Measurements from ENCODE around the gene FLAD1. TPM values are rescaled to one million over a fixed set of nuclear protein-coding genes. Genes with fewer than 3 reads are reported as not detected.

The FLAD1 gene
- total RNA-seq, 1 donor from 2014 or later, result 20.6 TPM

DNA sequence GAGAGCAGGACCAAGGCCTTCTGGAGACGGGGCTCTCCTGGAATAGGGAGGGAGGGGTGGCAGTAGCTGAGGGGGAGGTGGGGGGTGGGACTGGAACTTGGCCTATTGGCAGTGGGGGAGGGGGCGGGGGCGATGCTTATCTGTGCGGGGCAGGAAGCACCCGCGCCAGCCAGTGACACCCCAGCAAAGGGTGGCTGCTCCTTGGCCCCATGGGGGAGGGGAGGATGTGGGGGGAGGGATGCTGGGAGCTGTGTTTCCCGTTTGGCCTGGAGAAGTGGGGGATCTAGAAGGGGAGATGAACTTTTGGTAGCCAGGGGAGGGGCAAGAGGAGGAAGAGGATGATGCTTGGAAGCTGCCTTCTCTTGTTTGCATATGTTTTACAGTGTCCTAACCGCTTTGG, 30.5 kb downstream of the FLAD1 start:
- intact Hi-C loops (cut with DNase I), result no loop called here
- Histone ChIP-seq H3K36me3 (peaks cover 0 to 12% of the 10 kb centered on the region in 2 donors), H3K27me3 (no peaks in the 10 kb centered on the region), H3K4me1 (peaks cover 88% of the 10 kb centered on the region), H3K4me3 (no peak overlapping the region), H3K27ac (peak overlapping the region; percentile 99), H3K9me3 (no peaks in the 10 kb centered on the region)
- DNase-seq (ENCODE audit: extremely low spot score in 2 of 2), result no peak
- no peak for TF ChIP-seq POLR2AphosphoS5 (IDR thresholded peaks at IDR 0.05; ENCODE audit: insufficient read depth in 1 of 2, low read depth in 1 of 2)
- TF ChIP-seq, protein P1, sequence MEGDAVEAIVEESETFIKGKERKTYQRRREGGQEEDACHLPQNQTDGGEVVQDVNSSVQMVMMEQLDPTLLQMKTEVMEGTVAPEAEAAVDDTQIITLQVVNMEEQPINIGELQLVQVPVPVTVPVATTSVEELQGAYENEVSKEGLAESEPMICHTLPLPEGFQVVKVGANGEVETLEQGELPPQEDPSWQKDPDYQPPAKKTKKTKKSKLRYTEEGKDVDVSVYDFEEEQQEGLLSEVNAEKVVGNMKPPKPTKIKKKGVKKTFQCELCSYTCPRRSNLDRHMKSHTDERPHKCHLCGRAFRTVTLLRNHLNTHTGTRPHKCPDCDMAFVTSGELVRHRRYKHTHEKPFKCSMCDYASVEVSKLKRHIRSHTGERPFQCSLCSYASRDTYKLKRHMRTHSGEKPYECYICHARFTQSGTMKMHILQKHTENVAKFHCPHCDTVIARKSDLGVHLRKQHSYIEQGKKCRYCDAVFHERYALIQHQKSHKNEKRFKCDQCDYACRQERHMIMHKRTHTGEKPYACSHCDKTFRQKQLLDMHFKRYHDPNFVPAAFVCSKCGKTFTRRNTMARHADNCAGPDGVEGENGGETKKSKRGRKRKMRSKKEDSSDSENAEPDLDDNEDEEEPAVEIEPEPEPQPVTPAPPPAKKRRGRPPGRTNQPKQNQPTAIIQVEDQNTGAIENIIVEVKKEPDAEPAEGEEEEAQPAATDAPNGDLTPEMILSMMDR (IDR thresholded peaks at IDR 0.05), result no peak
- TF ChIP-seq POLR2A (IDR thresholded peaks at IDR 0.05), result no peak

DNA sequence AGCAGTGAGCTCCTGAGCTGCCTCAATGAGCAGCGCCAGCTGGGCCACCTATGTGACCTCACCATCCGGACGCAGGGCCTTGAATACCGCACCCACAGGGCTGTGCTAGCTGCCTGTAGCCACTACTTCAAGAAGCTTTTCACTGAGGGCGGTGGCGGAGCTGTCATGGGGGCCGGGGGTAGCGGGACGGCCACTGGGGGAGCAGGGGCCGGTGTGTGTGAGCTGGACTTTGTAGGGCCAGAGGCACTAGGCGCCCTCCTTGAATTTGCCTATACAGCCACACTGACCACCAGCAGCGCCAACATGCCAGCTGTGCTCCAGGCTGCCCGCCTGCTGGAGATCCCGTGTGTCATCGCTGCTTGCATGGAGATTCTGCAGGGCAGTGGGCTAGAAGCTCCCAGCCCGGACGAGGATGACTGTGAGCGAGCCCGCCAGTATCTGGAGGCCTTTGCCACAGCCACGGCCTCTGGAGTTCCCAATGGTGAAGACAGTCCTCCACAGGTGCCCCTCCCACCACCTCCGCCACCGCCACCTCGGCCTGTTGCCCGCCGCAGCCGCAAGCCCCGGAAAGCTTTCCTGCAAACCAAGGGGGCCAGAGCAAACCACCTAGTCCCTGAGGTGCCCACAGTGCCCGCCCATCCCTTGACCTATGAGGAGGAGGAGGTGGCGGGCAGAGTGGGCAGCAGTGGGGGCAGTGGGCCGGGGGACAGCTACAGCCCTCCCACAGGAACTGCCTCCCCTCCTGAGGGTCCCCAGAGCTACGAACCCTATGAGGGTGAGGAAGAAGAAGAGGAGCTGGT, 31.8 kb downstream of the FLAD1 start:
- intact Hi-C loops (cut with DNase I), result loop anchor here (5.0 kb wide), 1 partner anchor 53 kb away; the partner anchor contains the start of gene PYGO2
- Histone ChIP-seq H3K36me3 (peaks cover 0 to 12% of the 10 kb centered on the region in 2 donors), H3K27ac (peak overlapping the region; percentile 99), H3K4me1 (peaks cover 89% of the 10 kb centered on the region), H3K4me3 (no peak overlapping the region), H3K9me3 (no peaks in the 10 kb centered on the region), H3K27me3 (no peaks in the 10 kb centered on the region)
- TF ChIP-seq POLR2A (IDR thresholded peaks at IDR 0.05), result no peak
- TF ChIP-seq, protein P1 (IDR thresholded peaks at IDR 0.05), result no peak
- no peak for TF ChIP-seq POLR2AphosphoS5 (IDR thresholded peaks at IDR 0.05; ENCODE audit: insufficient read depth in 1 of 2, low read depth in 1 of 2)
- DNase-seq (ENCODE audit: extremely low spot score in 2 of 2), result no peak

DNA sequence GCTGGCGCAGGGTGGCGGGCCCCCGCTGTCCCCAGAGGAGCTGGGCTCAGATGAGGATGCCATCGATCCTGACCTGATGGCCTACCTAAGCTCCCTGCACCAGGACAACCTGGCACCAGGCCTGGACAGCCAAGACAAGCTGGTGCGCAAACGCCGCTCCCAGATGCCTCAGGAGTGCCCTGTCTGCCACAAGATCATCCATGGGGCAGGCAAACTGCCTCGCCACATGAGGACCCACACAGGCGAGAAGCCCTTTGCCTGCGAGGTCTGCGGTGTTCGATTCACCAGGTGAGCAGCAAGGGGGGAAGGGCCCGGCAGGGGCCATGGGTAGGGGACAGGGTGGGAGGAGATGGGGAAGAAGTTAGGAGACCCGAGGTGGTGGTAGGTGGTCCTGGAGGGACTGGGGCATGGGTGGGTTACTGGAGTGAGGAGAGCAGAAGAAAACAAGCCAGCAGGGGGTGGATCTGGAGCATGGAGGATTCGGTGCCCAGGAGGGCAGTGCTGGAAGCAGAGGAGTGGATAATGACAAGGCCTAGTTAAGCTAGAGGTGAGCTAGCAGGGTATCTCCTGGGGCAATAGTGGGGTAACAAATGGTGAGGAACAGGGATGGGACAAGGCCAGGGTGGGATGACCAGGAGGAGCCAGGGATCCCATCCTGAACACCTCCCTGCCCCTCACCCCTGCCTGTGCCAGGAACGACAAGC, 32.5 kb downstream of the FLAD1 start:
- TF ChIP-seq POLR2AphosphoS5 (IDR thresholded peaks at IDR 0.05; ENCODE audit: insufficient read depth in 1 of 2, low read depth in 1 of 2) (no peak), POLR2A (IDR thresholded peaks at IDR 0.05) (no peak)
- TF ChIP-seq, protein P1 (IDR thresholded peaks at IDR 0.05), result no peak
- no peak for DNase-seq (ENCODE audit: extremely low spot score in 2 of 2)
- intact Hi-C loops (cut with DNase I), result loop anchor here (2.0 to 5.0 kb wide), 2 partner anchors 15 to 53 kb away; partner anchors contain the start of gene PYGO2

DNA sequence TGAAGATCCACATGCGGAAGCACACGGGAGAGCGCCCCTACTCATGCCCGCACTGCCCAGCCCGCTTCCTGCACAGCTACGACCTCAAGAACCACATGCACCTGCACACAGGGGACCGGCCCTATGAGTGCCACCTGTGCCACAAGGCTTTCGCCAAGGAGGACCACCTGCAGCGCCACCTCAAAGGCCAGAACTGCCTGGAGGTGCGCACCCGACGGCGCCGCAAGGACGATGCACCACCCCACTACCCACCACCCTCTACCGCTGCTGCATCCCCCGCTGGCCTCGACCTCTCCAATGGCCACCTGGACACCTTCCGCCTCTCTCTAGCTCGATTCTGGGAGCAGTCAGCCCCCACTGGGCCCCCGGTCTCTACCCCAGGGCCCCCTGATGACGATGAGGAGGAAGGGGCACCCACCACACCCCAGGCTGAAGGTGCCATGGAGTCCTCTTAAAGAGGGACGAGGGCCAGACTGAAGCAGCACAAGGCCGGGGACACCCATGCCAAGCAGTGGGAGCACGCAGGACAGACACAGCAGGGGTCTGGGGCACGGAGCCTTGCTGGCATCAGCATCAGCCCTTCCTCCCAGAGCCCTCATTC, 33.2 kb downstream of the FLAD1 start:
- intact Hi-C loops (cut with DNase I), result loop anchor here (2.0 to 5.0 kb wide), 2 partner anchors 16 to 54 kb away; partner anchors contain the start of gene PYGO2
- H3K9me3 ChIP-seq, result no peaks in the 10 kb centered on the region
- TF ChIP-seq POLR2AphosphoS5 (IDR thresholded peaks at IDR 0.05; ENCODE audit: insufficient read depth in 1 of 2, low read depth in 1 of 2) (no peak), POLR2A (IDR thresholded peaks at IDR 0.05) (no peak)
- TF ChIP-seq, protein P1 (IDR thresholded peaks at IDR 0.05), result no peak
- H3K4me1 ChIP-seq, result peaks cover 75% of the 10 kb centered on the region
- H3K36me3 ChIP-seq, result peaks cover 0 to 12% of the 10 kb centered on the region in 2 donors
- no peaks in the 10 kb centered on the region for H3K27me3 ChIP-seq
- peak overlapping the region in 1 of 2 donors; percentile 54 for H3K4me3 ChIP-seq
- peak overlapping the region; percentile 99 for H3K27ac ChIP-seq
- no peak for DNase-seq (ENCODE audit: extremely low spot score in 2 of 2)

More for the DNA sequence above, 32.5 kb downstream of the FLAD1 start:
- Histone ChIP-seq H3K4me1 (peaks cover 82% of the 10 kb centered on the region), H3K9me3 (no peaks in the 10 kb centered on the region), H3K27me3 (no peaks in the 10 kb centered on the region), H3K36me3 (peaks cover 0 to 12% of the 10 kb centered on the region in 2 donors), H3K27ac (peak overlapping the region; percentile 99), H3K4me3 (no peak overlapping the region)
